GM21381 (cell line): ENCODE results near the gene SNN.

Experiments
- ATAC-seq: cut with Tn5 transposase; IDR thresholded peaks from one replicate; pipeline ENCODE4 v1.9.1; 2021; ENCODE audit warnings: mild to moderate bottlenecking, moderate library complexity; ENCODE audit not compliant: unreplicated experiment

The SNN gene

DNA sequence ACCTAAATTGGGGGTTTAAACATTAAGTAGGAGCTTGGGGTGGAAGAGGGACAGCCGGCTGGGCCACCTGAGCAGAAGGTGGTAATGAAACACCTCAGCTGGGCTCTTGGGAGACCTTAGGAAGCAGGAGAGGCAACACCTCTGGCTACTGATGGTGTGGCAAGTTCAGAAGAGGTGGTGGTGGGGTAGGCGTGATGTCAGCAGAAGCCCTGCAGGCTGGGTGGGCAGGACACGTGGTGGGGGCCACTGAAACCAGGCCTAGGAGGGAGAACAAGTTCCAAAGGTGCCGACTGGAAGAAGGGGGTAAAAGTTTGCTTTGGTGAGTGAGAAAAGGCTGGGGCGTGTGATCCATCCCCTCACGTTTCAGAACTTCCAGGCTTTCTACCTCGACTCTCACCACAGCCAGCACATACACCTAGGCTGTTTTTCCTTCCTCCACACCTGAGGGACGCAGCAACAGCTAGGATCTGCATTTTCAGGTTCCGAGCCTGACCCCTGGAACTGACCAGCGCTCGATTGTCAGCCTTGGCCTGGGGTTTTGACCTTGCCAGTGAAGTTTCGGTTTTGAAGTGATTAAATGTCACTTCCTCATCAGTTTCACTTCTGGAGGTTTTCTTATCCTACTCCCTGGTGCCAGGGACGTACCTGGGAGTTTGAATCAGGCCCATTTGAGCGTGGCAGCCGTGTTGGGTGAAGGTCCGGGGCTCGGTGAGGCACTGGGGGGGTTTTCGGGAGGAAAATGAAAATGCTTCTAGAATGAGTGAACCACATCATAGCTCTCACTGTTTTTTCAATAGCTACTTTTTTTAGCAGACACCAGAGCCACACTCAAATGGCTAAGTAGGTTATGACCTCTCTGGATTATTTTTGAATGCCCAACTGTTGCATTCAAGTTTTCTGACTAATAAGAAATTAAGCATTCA is 10.0 kb downstream of the SNN start:
- ATAC-seq: no peak

DNA sequence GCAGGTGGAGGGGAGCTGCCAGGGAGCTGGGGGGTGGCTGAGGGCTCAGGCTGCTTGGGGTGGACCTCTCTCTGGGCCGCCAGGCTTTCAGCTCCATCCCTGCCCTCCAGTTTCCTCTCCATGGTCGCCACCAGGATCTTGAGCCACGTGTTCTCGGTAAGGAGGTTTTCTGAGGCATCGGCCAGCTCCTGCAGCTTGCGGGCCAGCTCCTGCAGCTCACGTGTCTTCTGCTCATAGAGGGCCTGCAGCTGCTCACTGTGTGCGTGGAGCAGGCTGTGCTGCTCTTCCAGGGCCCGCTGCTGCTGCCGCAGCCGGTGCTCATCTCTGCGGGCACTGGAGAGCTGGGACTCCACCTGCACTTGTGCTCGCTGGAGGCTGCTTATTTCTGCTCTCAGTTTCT is 11.0 kb downstream of the SNN start:
- ATAC-seq: no peak

DNA sequence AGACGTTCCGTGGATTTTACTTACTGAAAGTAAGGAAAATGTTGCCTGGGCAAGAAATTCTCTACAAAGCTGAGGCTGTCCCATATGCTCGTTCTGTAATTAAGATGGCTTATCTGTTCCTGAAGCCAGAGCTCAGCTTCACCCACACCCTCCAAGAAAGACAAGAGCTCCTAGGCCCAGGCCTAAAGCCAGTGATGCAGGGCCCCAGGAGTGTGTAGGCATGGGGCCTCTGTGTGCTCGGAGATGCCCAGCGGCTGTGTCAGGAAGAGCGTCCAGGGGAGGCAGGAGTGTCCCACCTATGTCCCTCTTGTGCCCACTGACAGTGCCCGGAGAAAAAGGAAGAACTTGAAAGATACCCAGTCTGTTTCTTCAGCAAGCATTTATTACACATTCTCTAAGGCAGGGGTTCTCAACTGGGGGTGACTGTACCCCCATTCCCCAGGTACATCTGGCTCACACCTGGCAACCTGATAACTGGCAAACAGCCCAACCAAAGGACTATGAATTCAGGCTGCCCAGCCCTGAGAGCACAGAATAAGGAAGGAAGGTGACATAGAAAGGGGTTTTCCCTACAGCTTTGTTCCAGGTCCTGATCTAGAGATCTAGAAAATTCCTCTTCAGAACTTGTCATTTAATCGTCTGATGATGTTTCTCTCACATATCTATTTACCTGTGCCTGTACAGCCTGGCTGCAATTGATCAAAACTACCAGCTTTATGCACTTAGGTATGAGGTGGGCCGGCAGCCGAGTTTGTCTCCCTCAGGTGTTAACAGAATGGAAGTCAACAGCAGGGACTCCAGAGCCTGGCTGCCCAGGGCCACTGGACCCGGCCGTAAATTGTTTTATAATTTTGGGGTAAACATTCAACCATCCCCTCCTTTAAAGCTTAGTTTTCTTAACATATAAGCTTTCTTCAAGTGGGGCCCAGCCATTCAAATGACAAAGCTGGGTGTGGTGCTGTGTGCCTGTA is 12.0 kb downstream of the SNN start:
- no peak for ATAC-seq

DNA sequence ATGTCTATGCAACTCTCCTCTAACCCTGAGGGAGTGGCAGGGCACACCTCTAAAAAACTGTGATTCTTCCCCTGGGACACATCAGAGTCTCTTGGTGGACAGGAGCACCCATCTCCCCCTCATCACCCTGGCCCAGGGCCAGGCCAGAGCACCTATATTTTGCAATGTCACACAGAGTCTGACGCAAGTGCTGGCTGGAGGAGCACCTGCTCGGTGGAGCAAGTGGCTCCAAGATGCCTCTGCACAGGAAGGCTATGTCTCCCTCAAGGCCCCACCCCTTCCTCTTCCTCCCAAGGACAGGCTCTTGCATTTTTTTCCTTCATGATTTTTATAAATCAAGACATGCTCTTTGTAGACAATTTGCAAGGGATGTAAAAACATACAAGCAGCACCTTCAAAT is 13.3 kb downstream of the SNN start:
- no peak for ATAC-seq

DNA sequence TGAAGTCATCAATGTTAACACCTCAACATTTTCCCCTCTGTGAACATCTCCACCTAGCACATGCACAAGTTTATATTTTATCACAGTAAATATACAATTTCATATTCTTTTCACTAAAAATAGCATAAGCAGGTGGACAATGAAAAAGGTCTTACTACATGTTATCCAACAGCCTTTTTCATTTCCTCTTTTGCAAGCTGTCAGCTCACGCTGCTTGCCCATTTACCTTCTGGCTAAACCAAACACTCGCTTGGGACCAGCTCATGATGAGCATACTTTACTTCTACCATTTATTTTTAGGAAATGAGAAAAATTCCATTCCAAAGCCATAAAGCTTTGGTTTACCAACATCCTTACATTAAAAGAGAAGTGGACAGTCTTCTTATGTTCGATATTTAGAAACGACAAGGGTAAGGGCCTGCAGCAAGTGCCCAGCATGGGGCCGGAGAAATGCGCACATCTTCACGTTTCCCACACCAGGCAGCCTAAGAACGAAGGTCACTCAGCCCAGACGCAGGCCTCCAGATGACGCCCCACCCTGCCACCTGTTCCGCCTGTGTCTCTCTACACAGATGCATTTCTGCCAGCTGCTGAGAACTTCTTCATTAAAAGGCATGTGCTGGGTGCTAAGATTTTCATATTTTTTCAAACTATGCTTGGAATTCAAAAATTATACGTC is 13.9 kb downstream of the SNN start:
- ATAC-seq: peak; percentile 41

DNA sequence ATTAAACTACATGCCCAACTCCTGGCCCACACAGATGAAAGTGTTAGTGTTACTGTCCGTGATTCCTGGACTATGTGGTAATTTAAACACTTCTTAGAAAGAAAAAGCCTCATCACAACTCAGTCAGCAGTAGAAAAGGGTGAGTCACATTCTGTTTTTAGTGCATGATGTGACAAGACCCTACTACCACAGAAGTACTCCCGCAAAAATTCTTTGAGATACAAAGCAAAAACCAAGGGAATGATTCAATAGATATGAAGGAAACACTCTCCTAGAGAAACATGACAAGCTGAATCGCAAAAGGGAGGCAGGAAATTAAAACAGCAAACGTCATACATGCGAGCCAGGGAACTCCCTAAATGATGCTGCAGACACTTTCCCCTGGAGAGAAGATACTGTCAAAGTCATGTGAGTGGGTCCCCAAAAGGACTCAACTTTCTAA is 14.4 kb downstream of the SNN start:
- peak; percentile 5 for ATAC-seq

DNA sequence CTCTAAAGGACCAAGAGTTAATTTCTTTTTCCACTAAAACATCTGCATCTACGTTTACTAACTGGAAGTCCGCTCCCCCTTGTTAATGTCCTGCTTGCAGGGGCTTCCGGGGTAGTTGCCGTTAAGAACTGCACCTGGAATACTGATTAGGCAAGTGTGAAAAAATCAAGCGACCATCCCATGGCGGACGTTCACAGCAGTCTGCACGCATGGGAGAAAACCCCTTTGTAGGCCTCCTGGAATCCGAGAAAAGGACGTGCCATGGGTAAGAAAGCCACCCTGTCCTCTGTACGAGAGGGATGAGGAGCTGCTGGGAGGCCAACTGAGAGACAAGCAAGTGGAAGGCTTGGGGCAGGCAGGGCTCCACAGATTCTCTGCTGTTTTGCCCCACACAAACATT is 14.9 kb downstream of the SNN start:
- no peak for ATAC-seq

DNA sequence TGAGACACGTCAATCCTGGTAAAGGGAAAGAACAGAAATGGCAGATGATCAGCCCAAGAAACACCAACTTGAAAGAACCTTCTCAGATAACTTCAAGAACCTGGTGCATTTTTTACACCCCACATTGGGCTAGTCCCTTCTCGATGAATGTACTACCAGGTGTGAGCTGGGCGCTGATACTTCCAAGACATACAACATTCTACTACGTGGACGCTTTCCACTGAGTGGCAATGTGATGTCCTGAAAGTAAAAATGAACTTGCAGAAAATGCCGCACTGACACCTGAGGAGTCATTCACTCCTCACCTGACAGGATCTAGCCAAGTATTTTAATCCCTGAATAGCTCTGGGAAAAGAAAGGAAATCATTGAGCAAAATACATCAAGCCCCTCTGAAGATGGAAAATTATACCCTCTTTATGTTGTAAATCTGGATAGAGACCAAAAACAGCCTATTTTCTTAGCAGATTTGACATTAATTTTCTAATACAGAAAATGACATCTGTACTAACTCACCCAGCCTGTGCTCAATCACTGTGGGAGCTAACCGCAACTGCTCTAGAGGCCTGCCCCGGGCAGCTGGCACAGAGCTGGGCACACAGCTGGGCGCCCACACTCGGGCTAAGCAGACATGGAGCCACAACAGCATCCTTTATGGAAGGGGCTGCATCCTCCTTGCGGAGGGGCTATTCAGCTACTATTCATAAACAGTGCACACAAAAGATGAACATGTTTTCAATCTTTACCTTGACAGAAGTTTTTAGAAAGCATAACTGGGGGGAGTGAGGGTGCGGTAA is 16.2 kb downstream of the SNN start:
- no peak for ATAC-seq

DNA sequence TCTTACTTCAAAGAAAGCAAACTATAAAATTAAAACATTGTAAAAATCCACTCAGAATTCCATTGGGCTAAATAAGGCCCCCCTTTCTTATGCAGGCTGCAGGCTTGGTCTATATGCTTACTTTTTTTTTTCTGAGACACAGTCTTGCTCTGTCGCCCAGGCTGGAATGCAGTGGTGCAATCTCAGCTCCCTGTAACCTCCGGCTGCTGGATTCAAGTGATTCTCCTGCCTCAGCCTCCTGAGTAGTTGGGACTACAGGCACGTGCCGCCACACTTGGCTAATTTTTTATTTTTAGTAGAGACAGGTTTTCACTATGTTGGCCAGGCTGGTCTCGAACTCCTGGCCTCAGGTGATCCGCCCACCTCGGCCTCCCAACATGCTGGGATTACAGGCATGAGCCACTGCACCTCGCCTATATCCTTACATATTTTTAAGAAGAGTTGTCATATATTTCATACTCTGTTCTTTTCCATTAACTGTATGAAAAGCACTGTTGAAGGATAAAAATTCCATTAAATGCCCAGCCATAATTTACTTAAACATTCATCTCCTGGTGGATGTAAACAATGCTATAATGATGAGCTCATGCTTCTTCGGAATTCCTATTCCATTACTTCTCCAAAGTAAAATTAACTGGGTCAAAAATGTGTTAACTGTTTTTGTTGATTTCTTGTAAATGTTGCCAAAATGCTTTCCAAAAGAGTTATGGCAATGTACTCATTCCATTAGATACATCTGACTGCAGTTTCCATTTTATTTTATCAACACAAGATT is 17.8 kb downstream of the SNN start:
- ATAC-seq: no peak

DNA sequence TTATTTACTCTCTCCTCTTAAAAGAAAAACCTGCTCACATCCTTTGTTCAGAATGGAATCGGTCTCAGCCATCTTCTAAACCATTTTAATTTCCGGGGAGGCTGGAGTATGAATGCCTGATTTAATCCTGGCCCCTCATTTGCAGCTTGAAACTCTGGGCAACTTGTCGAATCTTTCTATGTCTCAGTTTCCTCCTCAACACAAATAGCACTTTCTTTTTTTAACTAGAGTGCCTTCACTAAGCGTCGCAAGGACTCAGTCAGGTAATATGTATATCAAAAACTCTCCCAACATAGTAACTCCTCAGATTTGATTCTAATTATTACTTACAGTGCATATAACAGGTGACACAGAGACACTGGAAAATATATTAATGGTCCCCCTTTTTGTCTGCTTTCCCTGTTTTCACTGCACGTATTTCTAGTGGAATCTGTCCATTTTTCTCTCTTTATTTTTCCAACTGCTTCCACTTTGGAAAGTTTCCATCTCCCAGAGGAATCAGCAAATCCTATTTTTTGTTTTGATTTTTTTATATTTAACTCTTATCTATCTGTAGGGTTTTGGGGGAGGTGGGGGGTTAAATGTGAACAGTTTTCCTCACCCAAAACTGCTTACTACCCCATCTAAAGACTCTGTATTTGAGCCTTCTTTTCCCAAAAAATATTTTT is 18.6 kb downstream of the SNN start:
- ATAC-seq: no peak

DNA sequence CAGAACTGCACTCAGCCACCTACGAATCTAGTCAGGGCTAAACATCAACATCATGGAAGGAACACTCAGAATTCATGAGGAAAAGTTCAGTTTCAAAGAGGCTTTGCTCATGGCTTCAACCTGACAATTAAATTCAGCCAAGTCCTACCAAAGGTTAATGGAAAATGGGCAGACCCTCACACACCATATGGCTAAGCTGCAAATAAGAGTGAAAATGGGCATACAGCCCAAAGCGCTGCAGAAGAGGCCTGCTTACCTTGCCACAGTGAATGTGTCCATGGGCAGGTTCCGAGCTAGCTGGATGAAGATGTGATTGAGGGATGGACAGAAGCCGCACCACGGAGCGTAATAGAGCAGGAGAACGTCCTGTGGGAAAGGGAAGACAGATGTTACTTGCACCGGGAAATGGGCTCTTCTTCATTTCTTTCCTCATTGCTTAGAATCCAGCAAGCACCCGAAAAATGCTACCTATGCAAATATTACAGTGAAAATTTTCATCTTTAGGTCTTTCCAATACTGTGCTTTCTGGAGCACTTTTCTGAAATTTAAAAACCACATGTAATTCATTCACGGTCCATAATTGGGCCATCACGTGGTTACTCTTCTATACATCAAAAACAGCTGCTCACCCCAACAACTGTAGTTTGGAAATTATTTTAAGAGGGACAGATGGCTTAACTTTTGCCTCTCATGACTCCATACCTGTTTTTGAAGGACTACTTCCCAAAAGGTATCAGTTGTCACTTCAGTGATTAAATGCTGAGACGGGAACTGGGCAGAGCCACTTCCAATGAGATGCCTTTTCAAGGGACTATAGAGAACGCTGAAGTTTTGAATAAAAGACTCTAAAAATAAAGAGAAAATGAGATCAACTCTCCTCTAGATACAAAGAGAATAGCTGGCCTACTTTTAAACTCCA is 19.6 kb downstream of the SNN start:
- no peak for ATAC-seq

DNA sequence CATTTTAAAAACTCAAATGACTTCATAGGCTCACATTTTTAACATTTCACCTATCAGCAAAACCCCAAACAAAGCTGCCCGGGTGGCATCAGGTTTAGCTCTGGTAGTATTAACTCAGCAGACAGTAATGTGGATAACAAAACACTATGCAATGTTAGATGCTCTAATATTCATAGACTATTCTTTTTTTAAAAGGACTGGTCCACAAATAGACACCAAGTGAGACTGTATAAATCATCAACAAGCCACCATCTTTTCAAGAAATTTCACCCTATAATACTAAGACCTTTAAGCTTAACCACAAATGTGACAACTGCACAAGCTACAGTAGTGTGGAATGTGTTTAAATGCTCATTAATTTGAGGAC is 20.2 kb downstream of the SNN start:
- no peak for ATAC-seq

DNA sequence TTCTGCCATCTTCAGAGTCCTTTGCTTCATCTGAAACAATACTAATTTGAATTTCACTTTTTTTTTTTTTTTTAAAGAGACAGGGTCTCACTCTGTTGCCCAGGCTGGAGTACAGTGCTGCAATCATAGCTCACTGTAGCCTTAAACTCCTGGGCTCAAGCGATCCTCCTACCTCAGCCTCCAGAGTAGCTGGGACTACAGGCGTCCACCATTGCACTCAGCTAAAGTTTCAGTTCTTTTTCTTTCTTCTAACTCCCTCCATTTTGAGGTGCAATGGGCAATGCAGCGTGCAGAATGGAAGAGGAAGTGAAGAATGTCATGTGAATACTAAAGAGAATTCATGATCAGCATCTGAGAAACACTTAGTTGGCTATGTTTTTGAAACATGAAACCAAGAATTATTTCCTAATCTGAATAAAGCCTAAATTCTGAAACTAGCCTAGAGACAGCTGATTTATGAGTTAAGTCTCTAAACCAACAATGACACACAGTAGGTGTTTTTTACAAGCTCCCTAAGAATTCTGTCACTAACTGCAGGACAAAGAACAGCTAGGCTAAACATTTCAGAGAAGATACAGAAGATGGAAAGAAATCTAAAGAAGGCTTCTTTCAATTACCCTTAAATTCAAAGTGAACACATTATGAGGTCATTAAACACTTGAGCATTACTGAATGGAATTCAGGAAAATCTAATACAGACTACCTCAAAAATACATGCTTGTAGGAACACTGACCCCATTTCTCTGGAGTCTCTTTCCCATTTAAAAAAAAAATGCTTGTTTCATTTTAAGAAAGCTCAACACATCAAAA is 21.0 kb downstream of the SNN start:
- peak; percentile 86 for ATAC-seq

DNA sequence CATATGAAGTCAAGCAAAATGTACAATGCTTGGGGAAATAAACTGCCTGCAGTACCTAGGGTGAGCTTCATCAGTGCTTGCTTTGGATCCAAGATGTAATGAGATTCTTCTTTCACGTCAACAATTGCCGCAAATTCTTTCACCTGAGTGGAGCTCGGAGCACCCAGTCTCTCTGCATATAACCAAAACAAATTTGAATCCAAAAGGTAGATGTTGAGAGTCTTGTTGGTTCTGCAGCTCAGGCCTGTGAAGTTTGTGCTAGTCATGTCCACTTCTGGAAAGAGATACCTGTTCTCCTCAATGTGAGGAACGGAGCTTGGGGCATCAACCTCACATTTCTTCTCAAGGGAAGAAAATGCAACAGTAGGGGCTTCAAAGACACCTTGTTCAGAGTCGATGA is 23.0 kb downstream of the SNN start:
- ATAC-seq: no peak

DNA sequence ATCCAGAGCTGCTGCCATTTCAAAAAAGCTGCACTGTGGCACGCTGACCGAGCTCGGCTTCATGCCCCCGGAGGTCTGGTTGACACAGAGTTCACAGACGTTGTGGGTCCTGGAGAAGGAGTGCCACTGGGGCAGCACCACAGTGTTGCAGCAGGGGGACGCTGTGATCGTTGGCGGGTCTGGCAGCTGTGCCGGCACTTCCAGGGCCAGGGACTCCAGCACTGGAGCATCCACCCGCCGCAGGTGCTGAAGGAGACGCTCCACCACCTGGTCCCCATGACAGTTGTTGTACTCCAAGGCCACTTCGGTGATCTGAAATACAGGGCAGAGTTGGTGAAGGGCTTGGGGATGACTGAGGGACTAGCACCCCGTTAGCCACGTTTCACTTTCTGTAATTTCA is 23.5 kb downstream of the SNN start:
- ATAC-seq: no peak

DNA sequence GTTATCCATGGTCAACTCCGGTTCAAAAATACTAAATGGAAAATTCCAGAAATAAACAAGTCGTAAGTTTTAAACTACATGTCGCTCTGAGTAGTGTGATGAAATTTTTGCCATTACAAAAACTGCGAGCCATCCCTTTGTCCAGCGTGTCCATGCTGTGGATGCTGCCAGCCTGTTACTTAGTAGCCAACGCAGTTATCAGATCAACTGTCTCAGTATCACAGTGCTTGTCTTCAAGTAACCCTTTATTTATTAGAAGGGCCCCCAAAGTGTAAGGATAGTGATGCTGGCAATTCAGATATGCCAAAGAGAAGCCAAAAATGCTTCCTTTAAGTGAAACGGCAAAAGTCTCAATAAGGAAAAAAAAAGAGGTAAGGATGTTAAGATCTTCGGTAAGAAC is 23.9 kb downstream of the SNN start:
- no peak for ATAC-seq

DNA sequence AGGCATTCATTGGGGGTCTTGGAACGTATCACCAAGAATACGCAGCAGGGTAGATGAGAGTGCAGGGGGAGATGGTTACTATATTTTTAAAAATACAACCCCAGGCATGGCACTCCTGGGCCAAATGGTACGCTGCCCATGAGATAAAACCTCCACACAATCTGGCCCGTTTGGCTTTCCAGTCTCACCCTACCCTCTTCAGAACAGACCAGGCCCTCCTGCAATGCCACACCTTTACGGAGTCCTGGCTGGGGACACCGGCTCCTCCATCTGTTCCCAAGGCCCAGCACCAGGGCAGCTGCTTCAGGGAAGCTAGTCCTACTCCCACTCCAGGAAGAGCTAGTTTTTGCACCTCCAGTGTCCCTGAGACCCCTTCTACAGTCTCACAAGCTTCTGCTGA is 24.4 kb downstream of the SNN start:
- no peak for ATAC-seq
